Stimulated activated CD8-positive, alpha-beta memory T cell treated with anti-CD3 and anti-CD28 coated beads, Interleukin-12 subunit alpha, Interleukin-12 subunit beta, amount 100 ng/mL, for 24 hours (primary cell): ENCODE results near the gene TRIP12.
"Not testable (repeated sequence)": the region's sequence is repeated elsewhere in the genome, so short reads cannot be mapped to it uniquely, and the experiment has no call there.

Experiments
- DNase-seq: peaks from one replicate; pipeline ENCODE4 v3.0.0-alpha.2; 2020; ENCODE audit errors: extremely low read depth

Gene TRIP12

DNA sequence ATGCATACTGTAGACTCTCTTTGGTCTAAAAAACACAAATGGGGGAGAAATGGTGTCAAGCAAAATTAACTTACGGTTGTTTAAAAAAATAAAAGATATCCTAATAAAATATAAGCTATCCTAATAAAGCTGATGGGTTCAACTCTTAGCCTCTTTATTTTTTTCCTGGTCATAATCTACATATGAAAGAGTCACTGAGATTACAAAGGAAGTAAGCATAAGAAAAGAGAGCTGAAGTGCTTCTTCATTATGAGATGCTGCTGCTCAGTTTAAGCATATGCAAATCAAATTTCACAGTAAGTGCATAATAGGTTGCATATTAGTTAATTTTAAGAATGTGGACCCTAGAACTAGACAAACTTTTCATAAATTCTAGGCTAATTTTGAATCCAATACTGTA, 147.6 kb downstream of the TRIP12 start:
- no peak for DNase-seq

- no peak for DNase-seq
Observed at GRCh38 chr2:229768235-229768634, 153.6 kb downstream of the TRIP12 start.

GRCh38 chr2:229765721-229766120, 156.1 kb downstream of the TRIP12 start:
- no peak for DNase-seq

DNA sequence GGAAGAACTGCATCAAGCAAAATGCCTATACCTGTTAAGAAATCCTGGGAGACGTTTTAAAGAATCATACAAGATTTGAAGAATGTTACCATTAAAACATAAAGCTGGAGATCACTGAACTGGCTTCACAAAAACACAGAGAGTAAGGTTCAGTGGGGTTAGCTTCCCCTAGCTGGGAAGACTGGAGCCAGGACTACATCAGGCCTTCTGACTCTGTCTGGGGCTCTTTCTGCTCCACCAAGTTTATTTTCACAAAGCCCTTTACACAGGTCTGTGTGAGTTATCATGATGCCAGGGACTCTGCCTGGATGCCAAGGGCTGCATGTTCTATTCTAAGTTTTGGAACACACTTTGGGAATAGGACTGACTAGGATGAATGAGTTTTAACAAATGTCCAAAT, 160.1 kb downstream of the TRIP12 start:
- no peak for DNase-seq

- DNase-seq, result not testable (repeated sequence)
Observed at GRCh38 chr2:229757462-229757861, 164.3 kb downstream of the TRIP12 start.

- DNase-seq, result no peak
Observed at GRCh38 chr2:229752970-229753729, 168.7 kb downstream of the TRIP12 start.

- no peak for DNase-seq
Observed at GRCh38 chr2:229749779-229750178, 172.0 kb downstream of the TRIP12 start.

- no peak for DNase-seq
Observed at GRCh38 chr2:229748950-229749349, 172.9 kb downstream of the TRIP12 start.

GRCh38 chr2:229742691-229743090, 179.1 kb downstream of the TRIP12 start:
- DNase-seq, result not testable (repeated sequence)

DNA sequence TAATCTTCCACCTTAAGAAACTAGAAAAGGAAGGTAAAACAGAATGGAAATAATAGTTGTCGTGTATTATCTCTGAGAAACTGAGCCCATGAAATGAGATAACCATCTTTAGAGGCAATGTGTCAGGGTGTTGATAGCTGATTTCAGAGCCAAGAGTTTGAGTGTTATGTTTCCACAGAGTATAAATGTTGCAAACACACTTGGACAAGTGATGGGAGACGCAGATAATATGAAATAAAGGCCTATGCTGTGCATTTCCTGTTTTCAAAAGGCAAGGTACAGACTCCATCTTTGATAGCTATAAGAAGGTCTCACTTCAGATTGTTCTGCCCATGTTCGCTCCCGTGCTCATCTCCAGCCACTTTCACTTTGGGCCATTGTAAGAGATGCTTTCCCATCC, 181.5 kb downstream of the TRIP12 start:
- DNase-seq, result no peak

GRCh38 chr2:229738024-229738625, 183.7 kb downstream of the TRIP12 start:
- DNase-seq, result no peak

DNA sequence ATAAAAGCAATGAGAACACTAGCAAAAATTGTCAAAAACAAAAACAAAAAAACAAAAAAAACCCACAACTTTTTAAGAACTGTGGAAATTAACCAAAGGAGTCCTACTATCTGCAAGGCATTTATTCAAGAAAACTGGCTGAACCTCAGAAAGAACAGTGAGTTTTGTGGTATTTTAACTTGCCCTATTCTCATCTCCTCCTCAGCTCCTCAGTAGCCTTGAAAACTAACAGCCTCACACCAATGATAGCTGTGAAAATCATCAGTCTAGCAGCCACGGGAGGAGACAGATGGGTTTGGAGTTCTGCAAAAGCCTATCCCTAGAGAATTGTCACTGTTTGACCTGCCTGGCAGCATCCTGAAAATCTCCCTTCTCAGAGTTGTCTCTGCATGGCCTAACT, 187.4 kb downstream of the TRIP12 start:
- DNase-seq, result no peak

DNA sequence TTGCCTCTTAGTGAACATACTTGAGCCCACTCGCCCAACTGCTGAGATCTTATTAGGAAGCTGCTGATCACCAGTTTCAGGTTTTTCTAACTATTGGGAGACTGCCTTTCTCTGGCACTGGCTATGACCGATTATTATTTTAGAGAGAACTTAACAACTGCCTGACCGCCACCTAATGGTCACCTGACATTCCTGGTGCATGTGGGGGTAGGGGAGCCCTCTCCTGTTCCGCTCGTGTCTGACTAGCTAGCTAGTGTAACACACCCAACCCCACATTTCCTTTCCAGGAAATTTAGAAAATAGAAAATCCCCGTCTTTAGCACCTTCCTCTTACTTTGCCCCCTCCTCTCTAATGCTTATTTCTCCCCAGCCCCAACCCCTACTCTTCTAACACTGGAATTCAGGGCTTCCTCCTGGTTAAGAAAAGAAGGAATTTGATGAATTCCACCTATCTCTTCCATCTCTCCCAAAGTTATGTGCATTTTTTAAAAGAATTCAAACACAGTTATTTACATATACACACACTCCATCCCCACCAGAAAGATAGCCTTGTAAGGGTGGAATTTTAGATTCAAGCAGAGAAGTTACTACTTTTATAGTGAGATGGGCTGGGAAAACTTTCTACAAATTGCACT, 188.1 kb downstream of the TRIP12 start:
- no peak for DNase-seq

- no peak for DNase-seq
Observed at GRCh38 chr2:229732897-229733296, 188.9 kb downstream of the TRIP12 start.

DNA sequence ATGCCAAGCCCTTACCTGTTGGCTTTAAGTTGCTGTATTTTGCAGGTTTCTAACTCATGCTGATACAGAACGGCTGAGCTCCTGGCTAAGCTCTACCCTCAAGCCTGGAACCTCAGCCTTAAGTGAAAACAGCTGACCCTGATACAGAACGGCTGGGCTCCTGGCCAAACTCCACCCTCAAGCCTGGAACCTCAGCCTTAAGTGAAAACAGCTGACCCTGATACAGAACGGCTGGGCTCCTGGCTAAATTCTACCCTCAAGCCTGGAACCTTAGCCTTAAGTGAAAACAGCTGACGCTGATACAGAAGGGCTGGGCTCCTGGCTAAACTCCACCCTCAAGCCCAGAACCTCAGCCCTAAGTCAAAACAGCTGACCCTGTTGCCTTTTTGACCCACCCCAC, 189.9 kb downstream of the TRIP12 start:
- DNase-seq, result no peak

DNA sequence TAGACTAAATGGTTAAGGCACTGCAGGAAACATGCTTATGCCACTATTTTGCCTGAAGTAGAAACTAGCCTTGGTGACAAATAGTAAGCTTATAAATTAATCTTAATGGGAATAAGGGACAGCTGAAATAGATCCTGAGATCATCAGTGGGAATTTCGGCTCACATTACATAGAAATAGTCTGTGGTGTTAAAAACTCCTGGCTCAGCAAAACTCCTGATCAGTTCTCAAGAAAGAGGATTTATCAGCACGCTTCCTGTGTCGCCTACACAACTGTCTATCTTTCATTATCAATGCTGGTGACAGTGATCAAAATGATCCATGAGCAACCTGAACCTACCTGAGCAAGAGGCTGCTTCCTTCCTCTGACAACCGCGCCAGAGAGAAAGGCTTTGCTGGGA, 190.4 kb downstream of the TRIP12 start:
- DNase-seq, result no peak

DNA sequence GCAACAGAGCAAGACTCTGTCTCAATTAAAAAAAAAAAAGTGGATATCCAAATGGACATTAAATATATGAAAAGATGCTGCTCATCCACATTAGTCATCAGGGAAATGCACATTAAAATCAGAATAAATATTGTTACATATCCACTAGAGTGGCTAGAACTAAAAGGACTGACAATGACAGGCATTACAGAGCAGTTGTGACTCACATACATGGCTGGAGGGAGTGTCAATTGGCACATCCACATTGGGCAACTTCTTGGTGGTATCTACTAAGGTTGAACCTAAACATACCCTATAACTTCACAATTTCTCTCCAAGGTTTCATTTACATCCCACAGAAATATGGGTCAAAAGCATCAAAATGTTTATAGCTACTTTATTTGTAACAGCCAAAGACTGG, 193.4 kb downstream of the TRIP12 start:
- no peak for DNase-seq

GRCh38 chr2:229726643-229727042, 195.2 kb downstream of the TRIP12 start:
- DNase-seq, result no peak

- no peak for DNase-seq
Observed at GRCh38 chr2:229725716-229726574, 195.9 kb downstream of the TRIP12 start.

GRCh38 chr2:229723192-229723591, 198.6 kb downstream of the TRIP12 start:
- DNase-seq, result not testable (repeated sequence)

GRCh38 chr2:229719926-229720647, 201.7 kb downstream of the TRIP12 start:
- no peak for DNase-seq
